ENCODE results near the gene BAG2. TPM values are rescaled to one million over a fixed set of nuclear protein-coding genes. Genes with fewer than 3 reads are reported as not detected.

BAG2 gene
- total and polyA plus RNA-seq, 10 of the 15 experiments (the other 5 are each of a cell fraction or from before 2014, with no cell fraction given), result 7.7 to 17.6 (median 9.6) TPM

GRCh38 chr6:57138026-57138425 is 34.1 kb upstream of the BAG2 start:
- FAIRE-seq (no peak), ATAC-seq (no peak), DNase-seq (ENCODE audit: low read depth, low spot score) (no peak)
- 98% methylated on average over 10 of the region's 11 CpGs for WGBS (ENCODE audit: insufficient coverage, insufficient replicate concordance, low lambda C conversion rate, missing lambda C conversion rate)
- Histone ChIP-seq H3K4me2 (ENCODE audit: control insufficient read depth, insufficient read depth) (no peak overlapping the region), H3K27ac (ENCODE audit: control insufficient read depth, insufficient read depth) (no peak overlapping the region), H4K20me1 (ENCODE audit: control insufficient read depth, insufficient read depth) (no peaks in the 10 kb centered on the region), H3K9me3 (replicated peaks; ENCODE audit: control insufficient read depth, insufficient read depth, low read length) (no peaks in the 10 kb centered on the region), H3K4me1 (ENCODE audit: control insufficient read depth, insufficient read depth, low read length) (no peaks in the 10 kb centered on the region), H3K9ac (ENCODE audit: control insufficient read depth, insufficient read depth, low read length) (no peak overlapping the region), H3K27me3 (replicated peaks in 1 of 2; ENCODE audit: control insufficient read depth in 2 of 2, insufficient read depth in 2 of 2, low read length in 1 of 2) (no peaks in the 10 kb centered on the region), H3K79me2 (ENCODE audit: control insufficient read depth, insufficient read depth, low read length) (no peaks in the 10 kb centered on the region), H3K36me3 (ENCODE audit: control insufficient read depth in 2 of 2, insufficient read depth in 2 of 2, low read length in 1 of 2) (peaks cover 0 to 12% of the 10 kb centered on the region in 2 experiments; a peak in 2 of 4 replicates), H2AFZ (ENCODE audit: control insufficient read depth, low read depth, low read length) (no peak overlapping the region), H3K4me3 (no peak overlapping the region)
- no peak for TF ChIP-seq ETV6 (conservative IDR thresholded peaks at IDR 0.05 in 1 of 2, IDR thresholded peaks at IDR 0.05 in 1 of 2; ENCODE audit: borderline replicate concordance in 1 of 2, low read depth in 1 of 2)
- TF ChIP-seq ZNF207 (IDR thresholded peaks at IDR 0.05; ENCODE audit: borderline replicate concordance), result no peak
- TF ChIP-seq PRDM15 (CRISPR knock-in tag; IDR thresholded peaks at IDR 0.05), result no peak
- no peak for TF ChIP-seq DPF2 (IDR thresholded peaks at IDR 0.05)
- RAD21 ChIA-PET (ENCODE audit: unreplicated experiment), result no interaction called here
- SMC1A ChIA-PET (ENCODE audit: uncharacterized antibody, unreplicated experiment), result interaction anchor here (1.4 kb wide), 1 partner anchor 9 kb away, joined by 3 read pairs; no protein-coding TSS in a partner anchor
- POLR2A ChIA-PET, result no interaction called here
- BruUV-seq (replicated peaks), result no TSS peak
- in situ Hi-C loops (cut with MboI), result no loop called here
- intact Hi-C loops (cut with micrococcal nuclease; ENCODE audit: unreplicated experiment), result no loop called here
- CTCF ChIA-PET, result no interaction called here

All from GM12878 (cell line).